SK-N-SH (cell line): ENCODE measurements around the gene TOM1L2. TPM values are rescaled to one million over a fixed set of nuclear protein-coding genes. Genes with fewer than 3 reads are reported as not detected.

Source experiments
- CTCF ChIA-PET: fragments of 300-600, 350-600 bp; formaldehyde crosslinking; extraction: SDS; loops from one replicate; lab custom pipeline; 2021; lab: Yijun Ruan, JAX
- POLR2A ChIA-PET: fragments of 350-600 bp; sonication (Branson Sonifier 250); formaldehyde crosslinking; extraction: SDS; loops from one replicate; lab custom pipeline; 2020; ENCODE audit warnings: antibody characterized with exemption, inconsistent platforms; lab: Yijun Ruan, JAX
- DNase-seq: peaks from one replicate; pipeline ENCODE4 v3.0.0; 2012
- H2AFZ ChIP-seq: fragments of 200-600 bp; sonication (generic); 2 replicates; pipeline ENCODE4 v1.8.1; 2016; ENCODE audit warnings: antibody characterized with exemption, mild to moderate bottlenecking, low read depth
- H3F3A ChIP-seq: fragments of 200-600 bp; sonication (generic); replicated peaks from 2 replicates; pipeline ENCODE3; 2016; ENCODE audit warnings: antibody characterized with exemption, mild to moderate bottlenecking; ENCODE audit not compliant: insufficient read depth
- H3K27ac ChIP-seq, 2 experiments: fragments of 200-500 bp in 1 of 2; fragments of 200-600 bp in 1 of 2; sonication (Bioruptor generic) in 1 of 2; sonication (generic), shearing (Covaris generic) in 1 of 2; 2 replicates each; pipeline versions ENCODE4 v1.5.1 to v1.6.1; 2014 to 2016; ENCODE audit warnings: low read depth in 2 of 2, inconsistent platforms in 1 of 2, low read length in 1 of 2, mild to moderate bottlenecking in 1 of 2, mixed read lengths in 1 of 2
- H3K27me3 ChIP-seq: fragments of 200-600 bp; sonication (generic), shearing (Covaris generic); 2 replicates; pipeline ENCODE4 v1.6.1; 2016; ENCODE audit warnings: mixed run types; ENCODE audit not compliant: insufficient read depth
- H3K36me3 ChIP-seq, 2 experiments: fragments of 200-500 bp in 1 of 2; fragments of 200-600 bp in 1 of 2; sonication (Bioruptor generic) in 1 of 2; sonication (generic) in 1 of 2; replicated peaks in 1 of 2; 2 replicates each; pipeline versions ENCODE3 to v1.5.1; 2014 to 2016; ENCODE audit warnings: low read length in 1 of 2, mild to moderate bottlenecking in 1 of 2; ENCODE audit not compliant: insufficient read depth in 2 of 2, control insufficient read depth in 1 of 2
- H3K4me1 ChIP-seq, 2 experiments: fragments of 200-500 bp in 1 of 2; fragments of 200-600 bp in 1 of 2; sonication (Bioruptor generic) in 1 of 2; sonication (generic), shearing (Covaris generic) in 1 of 2; 2 replicates each; pipeline versions ENCODE4 v1.5.1 to v1.6.1; 2014 to 2016; ENCODE audit warnings: low read depth in 1 of 2, low read length in 1 of 2, mixed run types in 1 of 2; ENCODE audit not compliant: insufficient read depth in 2 of 2, control insufficient read depth in 1 of 2
- H3K4me2 ChIP-seq: fragments of 200-600 bp; sonication (generic), shearing (Covaris generic); 2 replicates; pipeline ENCODE4 v1.6.1; 2017; ENCODE audit warnings: mixed run types
- H3K4me3 ChIP-seq, 2 experiments: fragments of 200-500 bp in 1 of 2; fragments of 200-600 bp in 1 of 2; sonication (Bioruptor generic) in 1 of 2; sonication (generic), shearing (Covaris generic) in 1 of 2; 2 replicates each; pipeline versions ENCODE4 v1.5.1 to v1.8.1; 2014 to 2016; ENCODE audit warnings: low read depth in 2 of 2, inconsistent platforms in 1 of 2, low read length in 1 of 2, mild to moderate bottlenecking in 1 of 2, mixed read lengths in 1 of 2, moderate library complexity in 1 of 2
- H3K79me2 ChIP-seq: fragments of 200-600 bp; sonication (generic); 2 replicates; pipeline ENCODE4 v1.8.1; 2017; ENCODE audit warnings: mild to moderate bottlenecking; ENCODE audit not compliant: insufficient read depth
- H3K9ac ChIP-seq: fragments of 200-600 bp; sonication (generic); 2 replicates; pipeline ENCODE4 v1.6.1; 2017; ENCODE audit warnings: mixed run types
- H3K9me2 ChIP-seq: fragments of 200-600 bp; sonication (generic); 2 replicates; pipeline ENCODE4 v1.6.1; 2017; ENCODE audit warnings: mixed run types
- H3K9me3 ChIP-seq: fragments of 200-600 bp; sonication (generic); 2 replicates; pipeline ENCODE4 v1.6.1; 2017; ENCODE audit warnings: mixed run types, mild to moderate bottlenecking, moderate library complexity
- H4K20me1 ChIP-seq: fragments of 200-600 bp; sonication (generic); 2 replicates; pipeline ENCODE4 v1.6.1; 2017; ENCODE audit warnings: mild to moderate bottlenecking, mixed run types; ENCODE audit not compliant: insufficient read depth
- CHD2 ChIP-seq: fragments of 150-350 bp; IDR thresholded peaks from 2 replicates; pipeline ENCODE4 v1.6.1; 2018; ENCODE audit warnings: low read length; ENCODE audit not compliant: partially characterized antibody
- FOXJ3 ChIP-seq: sonication (generic); formaldehyde crosslinking; IDR thresholded peaks from 2 replicates; pipeline ENCODE4 v1.5.1; 2020; ENCODE audit warnings: mild to moderate bottlenecking, missing genetic modification reagents
- FOXM1 ChIP-seq: IDR thresholded peaks from 2 replicates; pipeline ENCODE4 v1.4.0; 2012; ENCODE audit warnings: low read depth, mild to moderate bottlenecking
- GABPA ChIP-seq: IDR thresholded peaks from 2 replicates; pipeline ENCODE4 v1.4.0; 2012; ENCODE audit warnings: low read depth, mild to moderate bottlenecking
- IRF3 ChIP-seq: fragments of 150-350 bp; IDR thresholded peaks from 2 replicates; pipeline ENCODE4 v1.6.1; 2016; ENCODE audit warnings: mild to moderate bottlenecking, low read depth, low read length
- NFIC ChIP-seq: IDR thresholded peaks from 2 replicates; pipeline ENCODE4 v1.4.0; 2012; ENCODE audit warnings: borderline replicate concordance
- RAD21 ChIP-seq: IDR thresholded peaks from 2 replicates; pipeline ENCODE4 v1.6.1; 2012; ENCODE audit warnings: mild to moderate bottlenecking, low read length
- RCOR1 ChIP-seq: fragments of 150-350 bp; IDR thresholded peaks from 2 replicates; pipeline ENCODE4 v1.6.1; 2017; ENCODE audit warnings: antibody characterized with exemption, low read length
- REST ChIP-seq: IDR thresholded peaks from 2 replicates; pipeline ENCODE4 v1.6.1; 2012; ENCODE audit warnings: mild to moderate bottlenecking, low read depth, low read length, moderate library complexity
- TCF12 ChIP-seq: IDR thresholded peaks from 2 replicates; pipeline ENCODE4 v1.4.0; 2012
- USF1 ChIP-seq: IDR thresholded peaks from 2 replicates; pipeline ENCODE4 v1.4.0; 2012; ENCODE audit warnings: low read depth, borderline replicate concordance
- USF2 ChIP-seq: fragments of 150-350 bp; IDR thresholded peaks from 2 replicates; pipeline ENCODE4 v1.6.1; 2017; ENCODE audit warnings: antibody characterized with exemption, low read length, low read depth, borderline replicate concordance
- YY1 ChIP-seq: IDR thresholded peaks from 2 replicates; pipeline ENCODE4 v1.4.0; 2012; ENCODE audit warnings: low read depth, mild to moderate bottlenecking
- WGBS: methylation state at CpG from one replicate; pipeline ENCODE4 v1.1.6; 2017; ENCODE audit warnings: low lambda C conversion rate; 5-methylcytosine and 5-hydroxymethylcytosine counted together
- polyA plus RNA-seq, 3 experiments: library from polyadenylated mRNA; depleted of rRNA; stranded (reverse); fragments of >200 nt; gene quantifications; 2 replicates each; pipeline ENCODE4 v1.2.3, GENCODE V29; 2012

The TOM1L2 gene
- polyA plus RNA-seq, 1 of the 3 experiments (the other 2 are of a cell fraction), result 85.4 TPM

- no peaks in the 10 kb centered on the region; the same call in 1 of the 2 replicates for H3K9me2 ChIP-seq
- H3K4me3 ChIP-seq, result no peak overlapping the region
- H3K27ac ChIP-seq, result peak overlapping the region; percentile 26 to 96; a peak in 2 of 4 replicates
- no peak for DNase-seq
- 95% methylated on average over 8 of the region's 8 CpGs for WGBS
- no peaks in the 10 kb centered on the region for H3K9me3 ChIP-seq
- H3K9ac ChIP-seq, result no peak overlapping the region
- H3K79me2 ChIP-seq, result peaks cover 81% of the 10 kb centered on the region
- ChIA-PET POLR2A (no interaction called here), CTCF (interaction anchor here (1.2 to 1.5 kb wide), 2 partner anchors 9 to 13 kb away, joined by 3 to 5 read pairs; no protein-coding TSS in a partner anchor)
- no peaks in the 10 kb centered on the region; the same call in 1 of the 2 replicates for H4K20me1 ChIP-seq
- H3K4me2 ChIP-seq, result no peak overlapping the region
- peaks cover 73 to 96% of the 10 kb centered on the region in 2 experiments for H3K4me1 ChIP-seq
- no peak for TF ChIP-seq TCF12
- TF ChIP-seq YY1, result no peak
- TF ChIP-seq REST, result no peak
- TF ChIP-seq NFIC, result no peak
- no peak for TF ChIP-seq USF2
- TF ChIP-seq RAD21, result no peak
- no peak for TF ChIP-seq GABPA
- TF ChIP-seq RCOR1, result no peak
- TF ChIP-seq CHD2, result no peak
- no peak for TF ChIP-seq IRF3
- no peak for TF ChIP-seq USF1
- TF ChIP-seq FOXJ3 (CRISPR knock-in tag), result no peak
- TF ChIP-seq FOXM1, result no peak
- H3F3A ChIP-seq, result peaks cover 63% of the 10 kb centered on the region
- H2AFZ ChIP-seq, result no peak overlapping the region
- H3K27me3 ChIP-seq, result no peaks in the 10 kb centered on the region
- H3K36me3 ChIP-seq, result no peaks in the 10 kb centered on the region
Observed at GRCh38 chr17:17938388-17939107, 33.7 kb downstream of the TOM1L2 start.
